Measurements from ENCODE around the gene MLLT10.

The MLLT10 gene

DNA sequence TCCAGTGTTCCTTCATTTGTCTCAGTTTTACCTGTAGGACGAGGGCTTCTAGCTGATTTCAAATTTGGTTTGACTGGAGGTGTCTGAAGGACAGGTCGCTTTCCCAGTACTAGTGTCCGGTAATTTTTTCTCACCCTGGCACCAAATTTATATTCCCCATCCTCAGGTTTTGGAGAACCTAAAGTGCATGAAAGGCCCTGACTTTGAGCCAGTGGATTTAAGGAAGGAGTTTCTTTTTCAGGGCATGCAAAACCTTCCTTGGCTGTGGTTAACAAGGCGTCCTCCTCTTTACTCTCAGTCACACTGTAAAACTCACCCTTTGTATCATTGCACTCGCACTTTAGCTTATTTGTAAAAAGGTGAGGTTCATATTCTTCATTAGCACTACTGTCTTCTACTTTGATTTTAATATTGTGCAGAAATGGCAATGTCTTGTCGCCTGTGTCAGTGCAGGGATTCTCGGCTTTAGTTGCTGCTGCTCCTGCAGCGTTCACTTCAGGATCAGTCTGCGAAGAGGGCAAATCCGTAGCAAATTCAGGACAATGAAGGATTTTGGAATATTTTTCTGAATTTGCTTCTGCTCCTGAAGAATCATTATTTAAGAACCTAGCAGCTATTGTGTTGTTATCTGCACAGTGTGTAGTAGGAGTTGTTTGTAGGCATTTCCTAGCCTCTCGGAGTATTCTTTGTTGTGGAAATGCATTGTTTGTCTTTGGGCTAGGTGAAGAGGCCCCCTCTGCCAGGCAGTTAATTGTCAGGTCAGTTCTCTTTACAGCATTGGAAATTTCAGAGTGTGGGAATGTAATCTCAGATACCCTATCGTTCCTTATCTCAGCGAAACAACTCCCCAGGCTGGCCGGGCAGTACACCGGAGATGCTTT lies 18.4 kb upstream of the MLLT10 start:
- H2BK12ac ChIP-seq (ENCODE audit: low read length in 2 of 2) = peak overlapping the region in 1 of 2 experiments; percentile 91
- H3K27ac ChIP-seq (ENCODE audit: low read length, poor library complexity, severe bottlenecking) = peak overlapping the region; percentile 21
- peak overlapping the region; percentile 75 for H3K4me2 ChIP-seq (ENCODE audit: low read length, poor library complexity, severe bottlenecking)
- H2AK5ac ChIP-seq (ENCODE audit: low read length, severe bottlenecking) = peak overlapping the region; percentile 80
- peak overlapping the region; percentile 90 for H4K8ac ChIP-seq (ENCODE audit: low read length)
- peak overlapping the region; percentile 88 for H2BK120ac ChIP-seq (ENCODE audit: low read depth, low read length)
- no peaks in the 10 kb centered on the region for H3K9me3 ChIP-seq (ENCODE audit: control insufficient read depth, low read length)
- peak overlapping the region in 1 of 2 experiments; percentile 37 for H3K23ac ChIP-seq (ENCODE audit: low read length in 2 of 2)
- no peak overlapping the region for H2BK5ac ChIP-seq (ENCODE audit: low read depth, low read length, poor library complexity, severe bottlenecking)
- DNase-seq = no peak
- peak overlapping the region; percentile 73 to 85 for H3K4me3 ChIP-seq (ENCODE audit: insufficient read depth in 1 of 2, low read depth in 1 of 2, low read length in 2 of 2)
- no peaks in the 10 kb centered on the region for H3K27me3 ChIP-seq (ENCODE audit: control insufficient read depth in 1 of 2, insufficient read depth in 1 of 2, low read length in 2 of 2)
- H3K9ac ChIP-seq (ENCODE audit: low read length) = peak overlapping the region; percentile 81
- H3K79me1 ChIP-seq (replicated peaks; ENCODE audit: low read length, poor library complexity, severe bottlenecking) = no peaks in the 10 kb centered on the region
- no peak overlapping the region for H2AFZ ChIP-seq (ENCODE audit: low read depth, low read length)
- peak overlapping the region; percentile 86 to 98 for H3K18ac ChIP-seq (ENCODE audit: low read depth in 1 of 2, low read length in 2 of 2)
- peaks cover 6% of the 10 kb centered on the region for H3K4me1 ChIP-seq (ENCODE audit: control insufficient read depth, insufficient read depth, low read depth, low read length)
- H2BK15ac ChIP-seq (ENCODE audit: low read depth, poor library complexity, severe bottlenecking) = no peak overlapping the region
- H4K91ac ChIP-seq (ENCODE audit: low read length) = peak overlapping the region; percentile 95
- H3K14ac ChIP-seq (ENCODE audit: low read length in 2 of 2) = peak overlapping the region in 1 of 2 experiments; percentile 74
- peak overlapping the region; percentile 86 to 99 for H3K4ac ChIP-seq (ENCODE audit: low read depth in 1 of 2, low read length in 2 of 2)
- 2% methylated on average over 12 of the region's 15 CpGs for WGBS
- H3K36me3 ChIP-seq (ENCODE audit: control insufficient read depth in 1 of 2, insufficient read depth in 2 of 2, low read depth in 1 of 2, low read length in 2 of 2) = no peaks in the 10 kb centered on the region

DNA sequence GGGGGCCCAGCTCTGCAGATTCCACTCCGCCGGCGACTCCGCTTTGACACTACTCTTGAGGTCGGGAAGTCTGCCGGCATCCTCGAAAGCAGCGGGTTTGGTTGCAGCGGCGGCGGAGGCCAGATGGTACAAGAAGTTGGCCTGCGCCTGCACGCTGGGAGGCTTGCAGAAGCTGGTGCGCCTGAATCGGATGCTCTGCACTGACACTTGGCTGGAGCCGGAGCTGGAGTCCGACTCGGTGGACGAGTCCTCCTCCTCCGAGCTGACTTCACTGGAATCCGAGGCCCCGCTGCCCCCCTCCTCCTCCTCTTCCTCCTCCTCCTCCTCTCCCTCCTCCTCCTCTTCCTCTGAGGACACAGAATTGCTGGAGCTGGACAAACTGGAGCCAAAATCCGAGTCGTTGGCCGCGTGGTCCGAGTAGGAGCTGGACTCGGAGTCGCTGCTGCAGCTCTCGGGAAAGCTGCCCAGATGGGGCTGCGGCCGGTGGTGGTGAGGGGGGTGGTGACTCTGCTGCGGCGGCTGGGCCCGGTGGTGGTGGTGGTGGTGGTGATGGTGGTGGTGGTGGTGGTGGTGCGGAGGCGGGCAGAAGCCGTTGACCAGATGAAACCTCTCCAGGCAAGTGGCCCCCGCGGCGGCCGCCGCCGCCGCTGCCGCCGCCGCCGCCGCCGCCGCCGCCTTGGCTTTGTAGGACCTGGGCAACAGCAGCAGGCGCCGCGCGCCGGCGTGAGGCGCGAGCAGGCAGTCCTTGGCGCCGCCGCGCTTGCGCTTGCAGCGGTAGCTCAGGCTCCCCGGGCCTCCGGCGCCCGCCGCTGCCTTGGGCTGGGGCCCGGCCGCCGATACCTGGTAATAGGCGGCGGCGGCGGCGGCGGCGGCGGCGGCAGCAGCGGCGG lies 17.5 kb upstream of the MLLT10 start:
- Histone ChIP-seq H3K27ac (ENCODE audit: low read length, poor library complexity, severe bottlenecking) (peak overlapping the region; percentile 21), H3K36me3 (ENCODE audit: control insufficient read depth in 1 of 2, insufficient read depth in 2 of 2, low read depth in 1 of 2, low read length in 2 of 2) (no peaks in the 10 kb centered on the region), H3K9me3 (ENCODE audit: control insufficient read depth, low read length) (no peaks in the 10 kb centered on the region), H2AFZ (ENCODE audit: low read depth, low read length) (peak overlapping the region; percentile 68), H2BK12ac (ENCODE audit: low read length in 2 of 2) (peak overlapping the region; percentile 77 to 91), H3K79me1 (replicated peaks; ENCODE audit: low read length, poor library complexity, severe bottlenecking) (no peaks in the 10 kb centered on the region), H2BK120ac (ENCODE audit: low read depth, low read length) (peak overlapping the region; percentile 88), H3K27me3 (ENCODE audit: control insufficient read depth in 1 of 2, insufficient read depth in 1 of 2, low read length in 2 of 2) (no peaks in the 10 kb centered on the region), H3K9ac (ENCODE audit: low read length) (peak overlapping the region; percentile 81), H3K23ac (ENCODE audit: low read length in 2 of 2) (peak overlapping the region; percentile 37 to 76), H3K18ac (ENCODE audit: low read depth in 1 of 2, low read length in 2 of 2) (peak overlapping the region; percentile 86 to 98), H3K4me2 (ENCODE audit: low read length, poor library complexity, severe bottlenecking) (peak overlapping the region; percentile 75), H2BK15ac (ENCODE audit: low read depth, poor library complexity, severe bottlenecking) (peak overlapping the region; percentile 89), H2AK5ac (ENCODE audit: low read length, severe bottlenecking) (no peak overlapping the region), H3K14ac (ENCODE audit: low read length in 2 of 2) (peak overlapping the region in 1 of 2 experiments; percentile 57), H3K4me1 (ENCODE audit: control insufficient read depth, insufficient read depth, low read depth, low read length) (peaks cover 4% of the 10 kb centered on the region), H3K4ac (ENCODE audit: low read depth in 1 of 2, low read length in 2 of 2) (peak overlapping the region; percentile 85 to 99), H2BK5ac (ENCODE audit: low read depth, low read length, poor library complexity, severe bottlenecking) (peak overlapping the region; percentile 95), H4K8ac (ENCODE audit: low read length) (peak overlapping the region; percentile 90), H3K4me3 (ENCODE audit: insufficient read depth in 1 of 2, low read depth in 1 of 2, low read length in 2 of 2) (peak overlapping the region; percentile 73 to 86), H4K91ac (ENCODE audit: low read length) (peak overlapping the region; percentile 95)
- peak; percentile 76 for DNase-seq
- WGBS = under 1% methylated on average over 64 of the region's 86 CpGs

DNA sequence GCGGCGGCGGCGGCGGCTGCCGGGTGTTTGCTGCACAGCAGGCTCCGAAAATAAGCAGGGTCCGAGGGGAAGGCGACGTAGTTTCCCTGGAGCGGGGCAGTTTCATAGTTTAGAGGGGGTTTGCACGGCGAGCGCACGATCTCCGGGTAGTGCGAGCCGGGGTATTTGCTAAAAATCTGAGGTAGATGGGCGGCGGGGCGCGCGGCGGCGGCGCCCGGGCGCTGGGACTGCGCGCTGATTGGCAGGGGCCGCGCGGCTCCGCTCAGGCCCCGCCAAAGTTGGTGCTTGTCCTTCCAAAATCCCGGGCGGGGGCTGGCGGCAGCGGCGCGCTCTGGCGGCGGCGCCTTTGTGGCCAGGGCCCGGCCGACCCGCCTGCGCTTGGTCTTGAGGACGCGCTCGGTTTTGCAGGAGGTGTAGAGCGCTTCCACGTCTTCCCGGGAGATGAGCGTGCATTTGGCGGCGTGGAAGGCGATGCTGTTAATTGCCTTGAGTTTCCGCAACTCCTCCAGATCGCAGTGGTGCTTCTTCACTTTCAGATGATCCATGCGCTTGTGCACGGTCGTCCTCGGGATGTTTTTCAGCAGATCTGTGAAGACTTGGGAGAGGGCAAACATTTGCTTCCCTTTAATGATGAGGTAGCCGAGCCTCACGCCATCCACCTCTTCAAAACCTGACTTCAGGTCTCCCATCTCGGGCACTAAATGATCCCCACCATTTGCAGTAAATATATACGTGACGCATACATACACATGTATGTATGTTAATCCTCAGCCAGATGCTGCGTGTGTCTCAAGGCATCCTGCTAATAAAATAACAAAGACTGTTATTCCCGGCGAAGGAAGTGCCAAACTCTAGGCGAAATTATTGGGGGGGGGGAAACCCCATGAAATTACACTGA lies 16.6 kb upstream of the MLLT10 start:
- Histone ChIP-seq H3K4ac (ENCODE audit: low read depth in 1 of 2, low read length in 2 of 2) (peak overlapping the region; percentile 74 to 99), H2BK5ac (ENCODE audit: low read depth, low read length, poor library complexity, severe bottlenecking) (no peak overlapping the region), H3K9me3 (ENCODE audit: control insufficient read depth, low read length) (no peaks in the 10 kb centered on the region), H4K8ac (ENCODE audit: low read length) (peak overlapping the region; percentile 19), H2BK12ac (ENCODE audit: low read length in 2 of 2) (peak overlapping the region in 1 of 2 experiments; percentile 68), H2AK5ac (ENCODE audit: low read length, severe bottlenecking) (no peak overlapping the region), H3K23ac (ENCODE audit: low read length in 2 of 2) (no peak overlapping the region), H3K27ac (ENCODE audit: low read length, poor library complexity, severe bottlenecking) (no peak overlapping the region), H3K18ac (ENCODE audit: low read depth in 1 of 2, low read length in 2 of 2) (peak overlapping the region; percentile 93 to 98), H3K9ac (ENCODE audit: low read length) (peak overlapping the region; percentile 92), H3K14ac (ENCODE audit: low read length in 2 of 2) (peak overlapping the region; percentile 3 to 94), H3K79me1 (replicated peaks; ENCODE audit: low read length, poor library complexity, severe bottlenecking) (no peaks in the 10 kb centered on the region), H3K4me2 (ENCODE audit: low read length, poor library complexity, severe bottlenecking) (peak overlapping the region; percentile 98), H3K4me3 (ENCODE audit: insufficient read depth in 1 of 2, low read depth in 1 of 2, low read length in 2 of 2) (peak overlapping the region; percentile 73 to 86), H2BK120ac (ENCODE audit: low read depth, low read length) (peak overlapping the region; percentile 78), H2BK15ac (ENCODE audit: low read depth, poor library complexity, severe bottlenecking) (peak overlapping the region; percentile 89), H3K27me3 (ENCODE audit: control insufficient read depth in 1 of 2, insufficient read depth in 1 of 2, low read length in 2 of 2) (no peaks in the 10 kb centered on the region), H2AFZ (ENCODE audit: low read depth, low read length) (no peak overlapping the region), H3K4me1 (ENCODE audit: control insufficient read depth, insufficient read depth, low read depth, low read length) (peaks cover 4% of the 10 kb centered on the region), H4K91ac (ENCODE audit: low read length) (peak overlapping the region; percentile 59), H3K36me3 (ENCODE audit: control insufficient read depth in 1 of 2, insufficient read depth in 2 of 2, low read depth in 1 of 2, low read length in 2 of 2) (no peaks in the 10 kb centered on the region)
- under 1% methylated on average over 66 of the region's 73 CpGs for WGBS
- peak; percentile 75 for DNase-seq
